Amygdala (tissue), 56 donors: Measurements from ENCODE around the gene PRSS8.
"Not testable (repeated sequence)": the region's sequence is repeated elsewhere in the genome, so short reads cannot be mapped to it uniquely, and the experiment has no call there.

Experiments used
- DNase-seq, 56 donors: peaks; one replicate each; lab custom pipeline; 2025; lab: John Stamatoyannopoulos, UW

Gene PRSS8

DNA sequence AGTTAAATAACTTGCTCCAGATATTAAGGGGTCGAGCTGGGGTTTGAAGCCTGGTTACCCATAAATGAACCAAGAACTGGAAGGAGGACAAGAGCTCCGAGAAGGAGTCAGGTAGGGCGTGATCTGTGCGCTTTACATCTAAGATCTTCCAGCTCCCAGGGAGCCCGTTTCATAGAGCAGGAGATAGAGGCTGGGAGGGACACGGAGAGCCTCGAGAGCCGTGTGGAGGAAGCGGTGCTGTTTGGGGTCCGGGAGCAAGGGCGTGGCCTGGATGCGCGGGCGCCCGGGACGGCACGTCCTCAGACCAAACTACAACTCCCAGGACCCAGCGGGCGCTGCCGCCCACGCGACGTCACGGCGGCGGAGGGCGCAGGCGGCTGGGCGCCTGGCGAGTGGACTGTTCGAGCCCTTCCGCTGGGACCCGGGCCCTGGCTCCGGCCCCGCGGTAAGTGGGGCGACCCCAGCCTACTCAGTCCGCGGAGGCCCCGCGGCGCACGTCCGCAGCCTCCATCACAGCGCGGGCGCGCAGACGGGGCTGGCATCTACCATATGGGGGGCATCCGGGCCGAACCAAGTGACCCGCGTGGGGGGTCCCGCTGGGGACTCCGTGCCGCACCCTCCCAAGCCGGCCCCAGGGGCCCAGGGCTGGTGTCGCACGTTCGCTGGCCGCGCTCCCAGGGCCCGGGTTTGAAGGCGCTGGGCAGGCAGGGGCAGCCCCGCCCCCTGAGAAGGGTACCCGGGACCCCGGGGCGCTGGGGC, 27.3 kb downstream of the PRSS8 start, which contains the start of gene BCKDK:
TSS of gene BCKDK (plus strand) at position 352 of the 759 bp plus-strand sequence. CDS start 838 bp downstream, outside the sequence.
- peak in 46 of 56 donors; percentile 13 to 81 (median 45) for DNase-seq

DNA sequence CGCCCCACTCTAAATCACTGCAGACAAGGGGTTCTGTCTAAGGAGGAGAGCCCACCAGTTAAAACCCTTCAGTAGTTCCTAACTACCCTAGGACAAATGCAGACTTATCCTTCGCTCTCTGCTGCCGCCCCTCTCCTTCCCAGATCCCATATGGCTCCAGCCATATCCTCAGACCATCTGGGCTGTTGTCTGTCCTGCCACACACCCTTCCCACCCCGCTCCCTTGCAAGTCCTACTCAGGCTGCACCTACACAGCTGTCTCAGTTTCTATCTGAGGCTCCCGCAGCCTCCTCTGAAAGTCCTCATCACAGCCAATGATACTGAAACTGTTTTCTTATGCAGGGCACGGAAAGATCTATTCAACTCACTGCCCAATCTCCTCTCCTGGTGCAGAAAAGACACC, 28.1 kb downstream of the PRSS8 start:
- peak in 1 of 56 donors; percentile 2 for DNase-seq

- no peak for DNase-seq
These were observed 28.7 kb downstream of the PRSS8 start for GRCh38 chr16:31106509-31107464.

DNA sequence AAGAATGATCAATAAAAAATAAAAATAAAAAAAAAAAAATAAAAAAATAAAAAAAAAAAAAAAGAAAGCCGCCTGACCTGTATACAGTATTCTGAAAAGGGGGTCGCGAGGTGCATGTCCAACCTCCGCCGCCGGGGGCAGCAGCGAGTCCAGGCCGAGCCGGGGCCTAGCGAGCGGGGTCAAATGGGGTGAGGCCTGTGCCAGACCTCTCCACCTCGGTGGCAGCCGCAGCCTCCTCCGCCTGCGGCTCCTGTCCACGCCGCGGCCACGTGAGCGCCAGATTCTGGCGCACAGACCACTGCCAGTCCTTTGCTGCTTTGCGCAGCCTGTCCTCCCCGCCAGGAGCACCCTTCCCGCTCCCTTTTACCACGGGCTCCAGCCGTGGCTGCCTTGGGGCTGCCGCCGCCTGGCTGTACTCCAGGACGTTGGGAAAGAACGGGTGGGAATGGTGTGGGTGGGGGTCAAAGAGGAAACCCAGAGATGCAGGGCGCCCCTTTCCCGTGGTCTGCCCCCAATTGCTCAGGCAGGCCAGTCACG, 29.8 kb downstream of the PRSS8 start:
- DNase-seq, result peak in 49 of 56 donors; percentile 14 to 85 (median 49)

- not testable (repeated sequence) for DNase-seq
These were observed 34.5 kb downstream of the PRSS8 start for GRCh38 chr16:31100876-31101641.

DNA sequence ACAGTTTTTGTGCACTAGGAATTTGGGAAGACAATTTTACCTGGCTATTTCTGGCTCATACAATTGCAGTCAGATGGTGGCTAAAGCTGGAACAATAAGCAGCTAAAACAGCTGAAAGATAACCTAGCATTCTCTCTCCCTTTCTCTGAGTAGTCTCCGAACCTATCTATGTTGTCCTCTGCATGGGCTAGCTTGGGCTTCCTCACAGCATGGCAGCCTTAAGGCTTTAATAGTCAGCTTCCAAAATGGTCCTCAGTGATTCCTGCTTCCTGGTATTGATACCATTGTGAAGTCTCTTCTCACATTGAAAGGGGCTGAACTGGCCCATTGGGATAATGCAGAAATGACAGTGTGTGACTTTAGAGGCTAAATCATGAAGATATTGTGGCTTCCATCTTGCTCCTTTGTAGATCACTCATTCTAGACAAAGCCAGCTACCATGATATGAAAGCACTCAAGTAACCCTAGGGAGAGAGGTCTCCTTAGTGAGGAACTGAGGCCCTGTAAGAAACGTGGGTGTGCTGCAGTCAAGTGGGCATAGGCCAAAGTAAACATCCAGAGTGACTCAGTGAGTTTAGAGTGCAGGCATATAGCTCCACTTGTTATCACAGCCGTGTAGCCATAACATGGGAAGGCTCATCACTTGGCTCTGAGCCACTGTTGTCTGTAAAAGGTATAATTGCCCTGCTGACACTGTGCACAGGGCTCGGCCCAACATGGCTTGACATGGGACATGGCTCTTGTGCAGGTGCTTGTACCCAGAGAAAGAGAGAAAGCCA, 35.5 kb downstream of the PRSS8 start:
- DNase-seq, result no peak

DNA sequence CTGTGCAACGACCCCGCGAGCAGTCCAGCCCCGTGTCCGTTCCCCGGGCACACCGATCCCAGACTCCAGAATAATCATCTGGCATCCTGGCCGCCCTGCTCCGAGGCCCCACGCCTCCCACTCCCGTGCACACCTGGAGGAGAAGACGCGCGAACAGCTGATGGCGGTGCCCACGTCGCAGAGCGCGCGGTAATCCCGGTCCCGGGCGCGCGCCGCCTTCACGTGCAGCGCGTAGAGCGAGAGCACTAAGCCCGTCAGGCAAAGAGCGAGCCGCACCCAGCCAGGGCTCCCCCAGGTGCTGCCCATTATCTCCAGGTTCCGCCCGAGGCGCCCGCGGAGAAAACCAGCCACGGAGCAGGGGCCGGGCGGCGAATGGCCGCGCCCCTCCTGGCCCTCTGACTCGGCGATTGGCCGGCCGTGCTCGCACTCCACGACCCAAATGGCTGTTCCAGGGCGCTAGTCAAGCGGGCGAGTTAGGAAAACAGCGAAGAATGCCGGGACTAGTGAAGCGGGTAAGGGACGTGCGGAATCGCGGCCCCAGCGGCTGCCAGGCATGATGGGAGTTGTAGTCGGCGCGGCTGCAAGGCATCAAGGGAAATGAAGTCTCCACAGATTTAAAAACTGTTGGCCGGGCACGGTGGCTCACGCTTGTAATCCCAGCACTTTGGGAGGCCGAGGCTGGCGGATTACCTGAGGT, 41.0 kb downstream of the PRSS8 start, which contains the start of gene VKORC1:
TSS of gene VKORC1 (minus strand) at position 374 of the 697 bp plus-strand sequence. CDS start at position 306, 68 bp downstream.
- DNase-seq, result peak in 55 of 56 donors; percentile 26 to 96 (median 89)

- peak in 8 of 56 donors; percentile 17 to 52 (median 42) for DNase-seq
These were observed 41.5 kb downstream of the PRSS8 start for GRCh38 chr16:31094088-31094423.

DNA sequence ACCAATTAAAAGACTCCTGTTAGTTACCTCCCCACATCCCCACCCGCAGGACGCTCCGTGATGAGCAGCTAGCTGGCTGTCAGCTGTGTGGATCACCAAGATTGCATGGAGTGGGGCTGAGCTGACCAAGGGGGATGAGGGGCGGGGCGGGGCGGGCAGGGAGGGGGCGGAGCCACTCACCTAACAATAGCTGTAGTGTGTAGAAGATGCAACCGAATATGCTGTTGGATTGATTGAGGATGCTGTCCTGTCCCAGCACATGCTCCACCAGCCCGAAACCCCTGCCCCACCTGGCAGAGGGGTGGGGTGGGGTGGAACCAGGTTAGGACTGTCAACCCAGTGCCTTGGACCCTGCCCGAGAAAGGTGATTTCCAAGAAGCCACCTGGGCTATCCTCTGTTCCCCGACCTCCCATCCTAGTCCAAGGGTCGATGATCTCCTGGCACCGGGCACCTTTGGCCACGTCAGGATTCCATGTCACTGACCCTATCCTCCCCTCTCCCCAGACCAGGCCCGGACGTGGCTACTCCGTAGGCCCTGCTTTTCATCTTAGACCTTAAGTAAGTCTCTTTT, 42.3 kb downstream of the PRSS8 start:
- peak in 45 of 56 donors; percentile 9 to 78 (median 51) for DNase-seq

GRCh38 chr16:31092330-31092729, 43.2 kb downstream of the PRSS8 start:
- peak in 1 of 56 donors; percentile 1 for DNase-seq

GRCh38 chr16:31090540-31090939, 45.0 kb downstream of the PRSS8 start:
- no peak for DNase-seq

GRCh38 chr16:31089199-31089598, 46.3 kb downstream of the PRSS8 start:
- no peak for DNase-seq

DNA sequence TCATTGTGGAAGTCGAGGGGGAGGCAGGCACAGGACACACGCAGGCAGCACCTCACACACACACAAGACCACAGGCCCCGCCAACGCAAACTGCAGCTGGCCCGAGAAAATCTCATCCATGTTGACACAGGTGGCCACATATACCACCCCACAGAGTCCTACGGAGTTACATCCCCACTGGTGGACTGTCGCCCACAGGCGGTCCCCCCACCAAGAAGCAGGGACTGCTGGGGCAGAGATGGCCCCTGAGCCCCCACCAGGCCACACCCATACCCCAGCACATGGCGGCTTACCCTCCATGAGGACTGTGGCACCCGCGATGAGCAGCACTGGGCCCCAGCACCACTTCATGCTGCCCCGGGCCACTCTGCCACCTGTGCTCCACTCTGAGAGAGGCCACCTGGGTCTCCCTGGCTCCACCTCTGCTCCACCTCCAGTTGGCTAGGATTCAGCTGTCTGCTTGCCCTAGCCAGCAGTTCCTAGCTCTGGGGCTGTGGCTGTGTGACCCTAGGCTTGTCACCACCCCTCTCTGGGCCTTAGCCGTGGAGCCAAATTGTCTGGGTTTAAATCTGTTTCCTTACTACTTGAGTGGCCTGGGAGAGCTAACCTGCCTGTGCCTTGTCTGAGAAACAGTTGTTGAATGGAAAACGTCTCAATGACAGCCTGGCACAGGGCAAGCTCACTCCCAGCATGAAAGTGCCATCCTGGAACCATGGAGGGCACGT, 46.9 kb downstream of the PRSS8 start, which contains the start of gene PRSS53:
TSS of gene PRSS53 (minus strand) at position 485 of the 725 bp plus-strand sequence. CDS start at position 351, 134 bp downstream.
- no peak for DNase-seq

- DNase-seq, result peak in 1 of 56 donors; percentile 15
These were observed 47.6 kb downstream of the PRSS8 start for GRCh38 chr16:31087971-31088370.

- no peak for DNase-seq
These were observed 48.0 kb downstream of the PRSS8 start for GRCh38 chr16:31087481-31087880.

- DNase-seq, result no peak
These were observed 49.0 kb downstream of the PRSS8 start for GRCh38 chr16:31086629-31086906.

DNA sequence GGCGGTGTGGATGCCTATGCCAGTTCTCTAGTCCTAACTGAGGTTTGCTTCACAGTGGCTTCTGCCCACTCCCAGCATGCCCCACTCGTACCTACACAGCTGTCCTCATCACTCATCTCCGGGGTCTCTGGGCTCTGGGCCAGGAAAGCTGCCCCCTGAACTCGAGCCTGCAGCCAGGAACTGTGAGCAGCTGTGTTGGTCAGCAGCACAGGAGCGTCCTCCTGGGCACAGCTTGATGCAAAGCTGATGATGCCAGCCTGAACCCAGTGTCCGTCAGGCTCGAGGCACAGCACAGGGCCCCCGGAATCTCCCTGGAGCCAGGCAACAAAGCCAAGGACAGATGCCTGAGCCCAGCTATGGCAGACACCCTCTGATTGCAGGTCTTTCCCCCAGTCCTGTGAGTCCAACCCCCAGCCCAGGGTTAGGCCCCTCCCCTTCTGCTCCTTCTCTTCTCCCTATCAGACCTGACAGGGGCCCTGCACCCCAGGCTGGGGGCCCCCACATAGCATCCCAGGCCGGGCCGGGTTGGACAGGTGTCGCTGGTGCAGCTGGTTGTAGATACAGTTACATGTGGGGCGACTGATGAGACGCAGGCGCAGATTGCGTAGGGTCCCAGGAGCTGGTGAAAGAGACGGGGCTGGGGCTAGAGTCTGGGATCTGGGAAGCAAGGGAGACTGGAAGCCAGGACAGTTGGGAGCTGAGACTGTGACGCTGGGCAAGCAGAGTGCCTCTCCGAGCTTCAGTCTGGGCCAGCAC, 49.5 kb downstream of the PRSS8 start:
- no peak for DNase-seq
